CD4-positive, alpha-beta T cell treated with Interleukin-4 for 4 hours (primary cell): ENCODE measurements around the gene RAB11FIP3.
"Not testable (repeated sequence)": the region's sequence is repeated elsewhere in the genome, so short reads cannot be mapped to it uniquely, and the experiment has no call there.

ENCODE experiments used
- DNase-seq: peaks from one replicate; pipeline ENCODE4 v3.0.0-alpha.2; 2020

The RAB11FIP3 gene

DNA sequence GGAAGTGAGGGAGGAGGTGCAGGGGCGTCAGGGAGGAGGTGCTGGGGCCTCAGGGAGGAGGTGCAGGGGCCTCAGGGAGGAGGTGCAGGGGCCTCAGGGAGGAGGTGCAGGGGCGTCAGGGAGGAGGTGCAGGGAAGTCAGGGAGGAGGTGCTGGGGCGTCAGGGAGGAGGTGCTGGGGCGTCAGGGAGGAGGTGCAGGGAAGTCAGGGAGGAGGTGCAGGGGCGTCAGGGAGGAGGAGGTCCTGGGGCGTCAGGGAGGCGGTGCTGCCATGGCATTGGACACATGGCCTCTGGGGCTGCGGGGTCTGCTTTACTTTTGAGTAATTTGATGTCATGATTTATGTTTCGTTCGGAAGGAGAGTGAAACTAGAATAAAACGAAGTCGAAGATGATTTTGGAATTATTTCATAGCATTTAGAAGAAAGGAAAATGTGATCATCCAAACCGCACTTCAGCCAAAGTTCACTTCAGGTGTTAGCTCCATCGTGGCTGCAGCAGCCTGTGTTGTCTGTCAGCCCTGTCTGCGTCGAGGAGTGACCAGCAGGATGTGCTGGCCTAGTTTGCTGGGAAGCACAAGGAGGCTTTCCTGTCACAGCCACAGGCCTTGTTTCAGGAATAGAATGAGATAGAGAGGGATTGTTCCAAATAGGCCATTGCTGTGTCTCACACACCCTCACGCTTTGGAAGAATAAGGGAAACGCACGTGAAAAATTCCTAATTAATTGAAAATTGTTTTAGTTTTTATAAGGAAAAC lies 42.8 kb downstream of the RAB11FIP3 start:
- DNase-seq: no peak

DNA sequence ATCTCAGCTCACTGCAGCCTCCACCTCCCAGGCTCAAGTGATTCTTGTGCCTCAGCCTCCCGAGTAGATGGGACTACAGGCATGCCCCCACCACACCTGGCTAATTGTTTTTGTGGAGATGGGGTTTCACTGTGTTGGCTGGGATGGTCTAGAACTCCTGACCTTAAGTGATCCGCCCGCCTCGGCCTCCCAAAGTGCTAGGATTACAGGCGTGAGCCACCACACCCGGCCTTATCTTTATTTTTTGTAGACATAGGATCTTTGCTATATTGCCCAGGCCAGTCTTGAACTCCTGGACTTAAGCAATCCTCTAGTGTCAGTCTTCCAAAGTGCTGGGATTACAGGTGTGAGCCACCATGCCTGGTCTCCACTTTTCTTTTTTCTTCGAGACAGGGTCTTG lies 44.0 kb downstream of the RAB11FIP3 start:
- not testable (repeated sequence) for DNase-seq

DNA sequence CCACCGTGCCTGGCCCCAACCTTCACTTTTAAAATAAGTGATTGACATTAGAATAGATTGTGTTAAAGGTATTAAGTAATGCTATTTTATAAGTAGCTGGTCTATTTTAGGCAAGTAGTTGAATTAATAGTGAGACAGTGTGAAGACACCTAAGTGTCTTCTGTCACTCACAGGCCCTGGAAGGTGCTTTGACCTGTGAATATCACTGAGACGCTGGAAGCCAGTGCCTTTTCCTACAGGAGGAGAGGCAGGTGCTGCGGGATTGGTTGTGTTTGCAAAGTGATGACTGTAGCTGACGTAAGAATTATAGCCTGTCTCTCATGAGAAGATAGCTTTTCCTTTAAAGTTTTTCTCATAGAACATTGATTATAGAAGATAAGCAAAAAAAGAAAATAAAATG lies 45.0 kb downstream of the RAB11FIP3 start:
- DNase-seq: no peak

DNA sequence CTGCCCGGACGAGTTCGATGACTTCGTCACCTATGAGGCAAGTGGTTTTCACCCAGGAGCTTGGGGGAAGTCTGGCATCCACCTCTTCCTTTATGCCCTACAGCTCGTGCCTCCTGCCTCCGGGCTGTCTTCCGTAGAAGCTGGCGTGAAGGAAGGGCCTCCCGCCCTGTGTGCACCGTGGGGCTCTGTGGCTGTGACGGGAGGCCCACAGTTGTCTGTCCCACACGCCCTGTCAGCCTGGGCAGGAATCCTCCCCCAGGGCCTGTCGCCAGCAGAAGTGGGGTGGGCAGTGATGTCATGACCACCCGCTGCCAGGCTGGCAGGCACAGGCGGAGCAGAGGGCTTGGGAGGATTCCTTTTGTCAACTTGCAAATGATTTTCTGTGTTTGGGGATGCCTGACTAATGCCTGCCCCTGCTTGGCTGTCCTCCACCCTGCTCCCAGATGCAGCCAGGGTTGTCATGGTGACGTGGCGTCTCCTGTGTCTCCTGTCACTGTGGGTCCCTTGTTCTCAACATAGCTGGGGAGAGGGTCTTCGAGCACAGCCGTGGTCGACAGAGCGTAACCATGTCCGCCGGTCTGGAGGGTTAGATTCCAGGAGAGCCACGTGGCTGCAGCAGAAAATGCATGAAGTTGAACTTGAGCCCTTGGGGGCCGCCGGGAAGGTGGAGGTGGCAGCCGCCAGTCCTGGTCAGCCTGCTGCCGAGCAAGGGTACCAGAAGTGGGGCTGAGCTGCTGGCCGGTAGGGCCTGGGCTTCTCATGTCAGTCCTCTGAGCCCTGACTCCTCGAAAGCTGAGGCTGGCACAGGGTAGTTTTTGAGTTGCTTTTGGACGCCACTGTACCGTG lies 46.1 kb downstream of the RAB11FIP3 start:
- DNase-seq: no peak

DNA sequence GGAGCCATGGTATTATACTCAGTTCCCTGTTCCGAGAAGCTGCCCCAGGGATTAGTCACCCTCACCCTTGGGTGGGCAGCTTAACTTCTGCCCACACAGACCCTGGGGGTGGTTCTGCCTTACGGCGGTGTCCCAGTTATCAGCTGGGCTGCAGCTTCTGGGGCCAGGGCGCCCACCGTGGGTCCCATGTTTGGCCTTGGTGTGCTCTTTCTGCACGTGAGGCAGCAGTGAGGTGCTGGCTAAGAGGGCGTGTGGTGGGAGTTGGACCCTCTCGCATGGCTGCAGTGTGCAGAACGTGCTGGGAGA lies 46.7 kb downstream of the RAB11FIP3 start:
- no peak for DNase-seq

DNA sequence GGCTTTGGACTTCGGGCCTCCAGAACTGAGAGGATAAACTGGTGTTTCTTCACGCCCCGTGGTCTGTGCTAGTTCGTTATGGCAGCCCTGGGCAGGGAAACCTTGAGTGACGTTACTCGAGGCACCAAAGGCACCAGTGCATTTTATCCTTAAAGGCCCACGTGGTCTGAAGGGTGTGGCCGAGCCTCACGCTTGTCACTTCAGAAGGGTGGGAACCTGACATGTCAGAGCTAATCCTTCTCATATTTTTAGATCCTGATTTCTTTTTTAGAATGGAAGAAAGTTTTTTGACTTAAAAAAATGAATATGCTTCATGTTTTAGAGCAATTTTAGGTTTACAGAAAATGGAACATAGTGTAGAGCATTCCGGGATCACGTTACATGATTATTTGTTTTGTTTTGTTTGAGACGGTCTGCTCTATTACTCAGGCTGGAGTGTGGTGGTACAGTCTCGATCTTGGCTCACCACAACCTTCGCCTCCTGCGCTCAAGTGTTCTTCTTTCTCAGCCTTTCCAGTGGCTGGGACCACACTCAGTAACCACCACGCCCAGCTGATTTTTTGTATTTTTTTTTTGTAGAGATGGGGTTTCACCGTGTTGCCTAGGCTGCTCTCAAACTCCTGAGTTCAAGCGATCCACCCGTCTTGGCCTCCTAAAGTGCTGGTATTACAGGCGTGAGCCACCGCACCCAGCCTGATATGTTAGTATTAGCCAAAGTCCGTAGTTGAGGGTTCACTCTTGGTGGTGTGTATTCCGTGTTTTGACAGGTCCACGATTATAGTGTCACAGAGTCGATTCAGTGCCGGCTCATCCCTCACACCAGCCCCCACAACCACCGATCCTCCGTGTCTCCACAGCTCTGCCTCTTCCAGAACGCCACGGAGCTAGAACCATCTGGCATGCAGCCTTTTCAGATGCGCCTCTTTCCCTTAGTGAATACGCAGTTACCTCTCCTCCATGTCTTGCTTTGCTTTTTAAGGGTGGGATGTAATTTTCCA lies 47.9 kb downstream of the RAB11FIP3 start:
- DNase-seq: no peak

DNA sequence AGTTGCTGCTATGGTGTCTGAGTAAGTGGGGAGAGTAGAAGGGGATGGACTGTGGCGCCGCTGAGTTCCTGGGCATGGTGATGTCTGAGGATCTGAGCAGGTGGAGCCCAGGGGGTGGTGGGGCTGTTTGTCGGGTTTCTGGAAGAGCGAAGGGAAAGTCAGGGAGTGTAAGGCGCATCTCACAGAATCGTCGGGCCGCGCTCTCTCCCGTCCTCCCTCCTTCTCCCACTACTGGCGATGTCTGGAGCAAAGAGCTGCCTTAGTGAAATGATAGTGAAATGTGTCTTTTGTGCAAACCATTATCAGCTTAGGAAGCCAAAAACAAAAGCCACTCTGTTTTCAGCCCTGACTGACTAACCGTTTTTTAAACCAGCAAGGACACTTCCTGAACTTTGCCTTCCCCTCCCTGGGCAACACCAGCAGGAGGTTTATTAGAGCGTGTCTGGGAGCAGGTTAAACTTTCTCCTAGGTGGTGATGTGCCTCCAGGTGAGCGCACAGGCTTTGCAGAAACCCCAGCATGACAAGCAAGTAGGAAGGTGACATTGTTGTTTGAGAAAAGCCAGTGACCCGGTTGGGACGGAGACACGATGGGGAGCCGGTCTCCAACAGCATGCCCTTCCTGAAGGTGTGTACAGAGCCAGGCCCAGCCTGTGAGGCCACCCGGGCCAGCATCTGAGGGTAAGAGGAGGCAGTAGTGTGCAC lies 49.1 kb downstream of the RAB11FIP3 start:
- DNase-seq: no peak

DNA sequence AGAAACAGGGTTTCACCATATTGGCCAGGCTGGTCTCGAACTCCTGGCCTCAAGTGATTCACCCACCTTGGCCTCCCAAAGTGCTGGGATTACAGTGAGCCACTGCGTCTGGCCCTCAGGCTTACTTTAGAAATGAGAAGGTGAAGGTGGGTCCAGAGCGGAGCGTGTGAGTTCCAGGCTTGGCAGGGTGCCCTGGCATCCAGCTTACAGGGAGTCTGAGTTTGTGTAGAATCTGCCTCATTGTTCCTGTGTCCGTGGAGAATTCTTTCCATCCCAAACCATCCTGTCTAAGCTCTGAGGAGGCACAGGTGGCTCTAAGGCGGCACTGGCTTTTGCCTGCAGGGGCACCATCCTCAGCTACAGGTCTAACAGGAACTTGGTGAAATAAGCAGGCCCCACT lies 50.6 kb downstream of the RAB11FIP3 start:
- DNase-seq: no peak

DNA sequence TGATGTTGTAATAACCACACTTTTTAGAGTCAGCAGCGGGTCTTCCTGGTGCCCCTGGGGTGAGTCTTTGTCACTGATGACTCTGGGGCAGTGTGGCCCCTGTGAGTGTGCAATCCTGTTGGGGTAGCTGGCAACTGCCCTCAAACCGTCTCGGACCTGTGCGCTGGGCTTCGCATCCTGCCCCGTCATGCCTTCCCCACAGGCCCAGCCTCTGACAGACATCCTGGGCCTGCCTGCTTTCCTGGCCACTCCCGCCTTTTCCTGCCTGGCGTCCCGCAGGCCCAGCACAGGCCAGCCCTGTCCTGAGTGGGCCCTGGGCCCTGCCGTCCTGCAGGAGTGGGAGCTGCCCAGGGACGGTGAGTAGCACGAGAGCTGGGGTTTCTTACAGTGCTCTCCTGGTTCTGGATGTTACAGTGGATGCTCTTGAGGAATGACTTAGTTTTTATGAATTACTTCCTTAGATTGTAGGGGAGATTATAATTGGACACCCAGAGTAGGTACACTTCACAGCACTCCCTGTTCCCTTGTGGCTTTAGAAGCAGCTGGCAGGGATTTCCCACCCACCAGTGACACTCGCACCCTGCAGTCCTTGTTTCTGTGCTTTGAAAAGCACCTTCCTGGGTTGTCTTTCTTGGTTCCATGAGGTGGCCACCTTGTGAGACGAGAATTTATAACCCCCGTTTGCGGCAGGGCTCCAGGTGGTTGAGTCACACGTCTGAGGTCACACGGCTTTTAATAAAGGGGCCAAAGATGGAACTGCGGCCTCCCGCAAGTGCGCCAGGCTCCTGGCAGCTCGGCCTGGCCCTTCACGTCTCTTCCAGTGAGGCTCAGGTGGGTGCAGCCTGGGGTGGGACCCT lies 52.1 kb downstream of the RAB11FIP3 start:
- no peak for DNase-seq

DNA sequence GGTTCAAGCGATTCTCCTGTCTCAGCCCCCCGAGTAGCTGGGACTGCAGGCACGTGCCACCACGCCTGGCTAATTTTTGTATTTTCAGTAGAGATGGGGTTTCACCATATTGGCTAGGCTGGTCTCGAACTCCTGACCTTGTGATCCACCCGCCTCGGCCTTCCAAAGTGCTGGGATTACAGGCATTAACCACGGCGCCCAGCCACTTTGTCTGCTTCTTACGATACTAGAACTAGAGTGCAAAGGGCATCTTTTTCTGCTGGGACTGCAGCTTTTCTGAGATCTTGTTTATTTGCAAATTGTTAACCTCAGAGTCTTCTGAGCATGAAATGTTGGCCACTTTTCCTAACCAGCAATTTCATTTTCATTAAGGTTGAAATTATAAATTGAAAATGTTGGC lies 52.8 kb downstream of the RAB11FIP3 start:
- not testable (repeated sequence) for DNase-seq

DNA sequence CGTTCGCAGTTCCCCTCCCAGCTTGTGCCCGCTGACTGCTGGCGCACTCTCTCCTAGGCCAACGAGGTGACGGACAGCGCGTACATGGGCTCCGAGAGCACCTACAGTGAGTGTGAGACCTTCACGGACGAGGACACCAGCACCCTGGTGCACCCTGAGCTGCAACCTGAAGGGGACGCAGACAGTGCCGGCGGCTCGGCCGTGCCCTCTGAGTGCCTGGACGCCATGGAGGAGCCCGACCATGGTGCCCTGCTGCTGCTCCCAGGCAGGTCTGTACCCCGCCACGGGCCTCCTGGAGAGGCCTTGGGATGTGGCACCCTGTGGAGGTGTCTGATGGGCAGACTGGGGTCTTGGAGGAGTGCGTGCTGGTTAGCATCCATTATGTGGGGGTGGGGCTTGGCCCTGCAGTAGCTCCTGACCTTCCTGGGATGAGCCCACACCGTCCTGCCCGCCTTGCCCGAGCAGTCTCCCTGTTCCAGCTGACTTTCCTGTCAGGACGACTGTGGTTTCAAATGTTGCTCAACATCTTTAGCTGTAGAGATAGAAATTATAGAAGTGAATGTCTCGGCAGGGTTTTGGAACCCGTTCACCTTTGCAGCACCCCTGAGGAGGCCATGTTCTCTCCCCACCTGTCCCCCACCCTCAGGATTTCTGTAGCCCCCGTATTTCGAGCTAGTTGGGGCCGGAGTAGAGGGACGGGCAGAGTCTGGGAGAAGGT lies 57.2 kb downstream of the RAB11FIP3 start:
- no peak for DNase-seq

DNA sequence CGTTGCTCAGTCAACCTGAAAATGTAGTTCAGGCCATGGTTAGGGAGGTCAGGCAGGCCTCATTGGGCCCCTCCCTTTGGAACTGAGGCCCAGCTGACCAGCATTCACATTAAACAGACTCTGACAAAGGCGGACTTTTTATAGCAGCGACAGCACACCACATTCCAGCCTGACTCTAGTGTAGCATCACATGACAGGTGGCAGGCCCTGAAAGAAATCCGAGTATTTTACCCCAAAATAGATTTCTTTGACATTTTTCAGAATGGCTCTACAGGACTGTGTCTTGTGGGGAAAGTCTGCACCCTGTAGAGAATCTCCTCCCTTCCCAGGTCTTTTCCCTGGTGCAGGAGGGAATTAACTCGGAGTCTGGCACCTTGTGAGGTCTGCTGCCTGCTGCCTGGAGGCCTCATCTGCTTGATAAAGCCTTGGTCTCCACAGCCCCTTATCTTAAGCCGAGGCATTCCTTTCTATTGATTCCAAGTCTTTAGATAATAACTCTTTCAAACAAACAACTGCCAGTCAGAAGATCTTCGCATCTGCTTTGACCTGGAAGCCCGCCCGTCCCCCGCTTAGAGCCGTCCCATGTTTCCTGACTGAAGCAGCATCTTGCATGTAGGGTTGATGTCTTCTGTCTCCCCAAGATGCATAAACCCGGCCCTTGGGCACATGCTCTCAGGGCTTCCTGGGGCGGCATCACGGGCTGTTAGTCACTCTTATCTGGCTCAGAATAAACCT lies 58.1 kb downstream of the RAB11FIP3 start:
- DNase-seq: no peak

DNA sequence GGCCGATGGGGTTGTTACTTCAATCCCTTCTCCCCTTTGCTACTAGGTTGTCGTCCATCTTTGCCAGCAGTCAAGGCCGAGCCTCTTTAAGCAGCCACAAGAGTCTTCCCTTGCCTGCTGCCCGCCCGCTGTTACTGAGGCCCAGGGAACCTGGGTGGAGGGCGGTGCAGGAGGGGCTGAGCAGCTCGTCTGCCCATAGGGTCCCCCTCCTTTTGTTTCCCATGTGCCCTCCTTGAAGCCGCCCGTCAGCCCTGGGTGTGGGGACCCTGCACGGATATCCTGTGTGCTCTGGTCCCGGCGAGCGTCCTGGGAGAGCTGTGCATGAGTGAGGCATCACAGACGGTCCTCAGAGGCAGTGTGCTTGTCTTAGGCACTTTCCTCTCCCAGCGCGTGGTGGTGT lies 64.2 kb downstream of the RAB11FIP3 start:
- DNase-seq: no peak

DNA sequence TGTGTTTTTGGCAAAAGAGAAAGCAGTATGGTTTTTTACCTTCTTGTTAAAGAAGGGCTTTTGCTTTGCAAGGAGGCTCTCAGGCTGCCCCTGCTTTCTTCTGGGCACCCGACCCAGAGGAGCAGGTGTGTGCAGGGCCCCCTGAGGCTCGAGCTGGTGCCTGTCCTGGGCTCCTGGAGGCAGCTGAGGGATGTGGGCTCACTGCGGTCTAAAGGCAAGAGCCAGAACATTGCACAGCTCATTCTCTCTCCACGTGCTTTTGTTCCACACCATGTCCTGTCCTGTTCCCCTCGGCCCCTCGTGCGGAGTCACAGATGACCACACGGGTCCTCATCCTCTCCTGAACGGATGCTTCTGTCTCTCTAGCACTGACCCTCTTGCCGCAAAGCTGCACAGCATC lies 65.3 kb downstream of the RAB11FIP3 start:
- DNase-seq: no peak

DNA sequence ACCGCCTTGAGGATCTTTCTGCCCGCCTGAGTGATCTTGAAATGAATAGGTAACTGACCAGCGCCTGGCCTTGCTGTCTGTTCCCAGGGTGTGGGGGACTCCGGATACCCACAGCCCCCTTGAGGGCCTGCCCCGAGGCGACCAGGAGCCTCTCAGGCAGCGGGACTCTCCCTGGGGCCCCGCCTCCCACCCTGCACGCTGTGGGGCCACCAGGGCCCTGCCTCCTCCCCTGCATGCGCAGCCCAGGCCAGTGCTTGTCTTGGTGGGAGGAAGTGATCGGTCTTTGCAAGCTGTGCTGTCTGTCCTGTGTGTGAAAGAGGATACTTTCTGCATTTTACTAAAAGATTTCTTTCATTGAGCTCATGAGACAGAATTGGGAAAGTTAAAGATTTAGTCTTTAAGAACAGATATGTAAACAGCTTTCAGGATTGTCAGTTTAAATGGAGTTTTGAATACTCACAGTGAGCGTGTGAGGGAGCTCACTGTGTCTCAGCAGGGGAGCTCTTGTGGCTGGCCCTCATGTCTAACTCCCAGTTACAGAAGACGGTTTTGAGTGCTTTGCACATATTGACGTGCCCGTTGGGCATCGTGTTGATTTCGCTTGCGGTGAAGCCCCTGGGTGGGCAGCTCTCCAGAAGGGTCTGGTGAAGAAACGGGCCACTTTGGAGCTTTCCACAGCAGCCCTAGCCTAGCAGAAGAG lies 65.9 kb downstream of the RAB11FIP3 start:
- DNase-seq: no peak

DNA sequence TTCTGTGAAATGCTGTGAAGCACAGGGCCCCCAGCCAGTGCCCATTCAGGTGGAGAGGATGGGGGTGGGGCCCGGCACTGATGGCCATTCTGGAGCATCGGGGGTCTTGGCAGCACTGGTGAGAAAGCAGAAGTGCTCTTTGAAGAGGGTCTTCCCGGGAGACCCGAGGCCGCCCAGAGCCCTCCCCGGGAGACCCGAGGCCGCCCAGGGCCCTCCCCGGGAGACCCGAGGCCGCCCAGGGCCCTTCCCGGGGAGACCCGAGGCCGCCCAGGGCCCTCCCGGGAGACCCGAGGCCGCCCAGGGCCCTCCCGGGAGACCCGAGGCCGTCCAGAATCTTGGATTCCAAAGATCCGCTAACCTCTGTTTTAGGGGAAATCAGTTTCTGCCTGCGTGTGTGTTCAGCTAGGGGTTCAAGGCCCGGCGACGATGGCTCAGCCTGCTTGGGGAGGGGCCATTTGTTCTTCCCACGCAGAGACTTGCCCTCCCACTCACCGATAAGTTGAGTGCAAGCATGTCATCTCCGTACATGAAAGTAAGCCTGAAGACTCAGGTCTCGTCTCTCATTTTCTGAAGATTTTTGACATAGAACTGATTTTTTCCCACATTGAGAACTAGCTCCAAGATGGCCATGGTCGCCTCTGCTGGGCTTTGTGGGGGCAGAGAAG lies 66.9 kb downstream of the RAB11FIP3 start:
- DNase-seq: no peak

DNA sequence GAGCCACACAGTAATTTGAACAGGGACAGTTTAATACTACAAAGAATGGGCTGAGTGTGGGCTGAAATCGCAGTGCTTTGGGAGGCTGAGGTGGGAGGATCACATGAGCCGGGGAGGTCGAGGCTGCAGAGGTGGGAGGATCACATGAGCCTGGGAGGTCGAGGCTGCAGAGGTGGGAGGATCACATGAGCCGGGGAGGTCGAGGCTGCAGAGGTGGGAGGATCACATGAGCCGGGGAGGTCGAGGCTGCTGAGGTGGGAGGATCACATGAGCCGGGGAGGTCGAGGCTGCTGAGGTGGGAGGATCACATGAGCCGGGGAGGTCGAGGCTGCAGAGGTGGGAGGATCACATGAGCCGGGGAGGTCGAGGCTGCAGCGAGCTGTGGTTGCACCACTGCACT lies 69.2 kb downstream of the RAB11FIP3 start:
- not testable (repeated sequence) for DNase-seq

DNA sequence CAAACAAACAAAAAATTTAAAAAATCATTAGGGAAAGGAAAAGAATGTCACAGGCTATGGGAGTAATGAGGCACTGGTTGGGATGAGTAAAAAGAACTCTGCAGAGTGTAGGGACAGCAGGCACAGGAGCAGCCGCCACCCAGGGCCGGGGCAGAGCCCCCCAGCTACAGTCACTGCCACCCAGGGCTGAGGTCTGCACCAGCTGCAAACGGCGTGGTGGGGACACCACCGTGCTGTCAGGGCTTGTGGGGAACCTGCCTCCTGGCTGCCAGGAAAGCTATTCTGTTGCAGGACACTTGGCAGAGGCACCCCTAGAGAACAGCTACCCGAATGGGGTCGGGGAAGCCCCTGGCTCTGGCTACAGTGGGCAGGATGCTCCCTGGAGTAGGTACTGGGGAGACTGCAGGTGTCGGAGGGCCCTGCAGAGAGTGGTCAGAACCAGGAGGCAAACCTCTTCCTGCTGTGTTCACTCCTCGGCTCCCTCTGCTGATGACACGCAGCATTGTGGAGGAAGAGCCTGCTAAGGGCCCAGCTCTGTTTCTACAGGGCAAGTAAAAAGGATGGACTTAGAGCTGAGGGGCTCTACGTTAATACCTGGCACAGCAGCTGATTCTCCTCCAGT lies 69.8 kb downstream of the RAB11FIP3 start:
- DNase-seq: no peak
